Measurements from ENCODE around the gene SYCE1.

DNA sequence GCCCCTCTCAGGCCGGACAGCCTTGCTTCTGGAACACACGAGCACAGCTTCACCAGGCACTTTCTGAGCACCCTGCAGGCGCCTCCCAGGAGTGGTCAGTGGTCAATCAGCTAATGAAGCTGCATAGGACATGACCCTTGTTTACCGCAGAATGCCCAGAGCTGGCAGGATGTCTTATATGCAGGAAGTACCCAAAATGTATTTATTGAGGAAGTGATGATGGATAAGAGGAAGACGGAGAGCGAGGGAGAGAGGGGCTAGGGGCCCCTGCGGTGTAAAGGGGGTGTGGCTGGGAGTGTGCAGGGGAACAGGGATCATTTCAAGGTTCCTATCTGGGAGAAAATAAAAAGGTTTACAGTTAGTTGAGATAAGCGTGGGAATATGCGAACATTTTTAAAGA is 34.9 kb downstream of the SYCE1 start:
- TF ChIP-seq, protein P1, sequence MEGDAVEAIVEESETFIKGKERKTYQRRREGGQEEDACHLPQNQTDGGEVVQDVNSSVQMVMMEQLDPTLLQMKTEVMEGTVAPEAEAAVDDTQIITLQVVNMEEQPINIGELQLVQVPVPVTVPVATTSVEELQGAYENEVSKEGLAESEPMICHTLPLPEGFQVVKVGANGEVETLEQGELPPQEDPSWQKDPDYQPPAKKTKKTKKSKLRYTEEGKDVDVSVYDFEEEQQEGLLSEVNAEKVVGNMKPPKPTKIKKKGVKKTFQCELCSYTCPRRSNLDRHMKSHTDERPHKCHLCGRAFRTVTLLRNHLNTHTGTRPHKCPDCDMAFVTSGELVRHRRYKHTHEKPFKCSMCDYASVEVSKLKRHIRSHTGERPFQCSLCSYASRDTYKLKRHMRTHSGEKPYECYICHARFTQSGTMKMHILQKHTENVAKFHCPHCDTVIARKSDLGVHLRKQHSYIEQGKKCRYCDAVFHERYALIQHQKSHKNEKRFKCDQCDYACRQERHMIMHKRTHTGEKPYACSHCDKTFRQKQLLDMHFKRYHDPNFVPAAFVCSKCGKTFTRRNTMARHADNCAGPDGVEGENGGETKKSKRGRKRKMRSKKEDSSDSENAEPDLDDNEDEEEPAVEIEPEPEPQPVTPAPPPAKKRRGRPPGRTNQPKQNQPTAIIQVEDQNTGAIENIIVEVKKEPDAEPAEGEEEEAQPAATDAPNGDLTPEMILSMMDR (IDR thresholded peaks at IDR 0.05; ENCODE audit: poor library complexity), result no peak
- TF ChIP-seq EZH2phosphoT487 (IDR thresholded peaks at IDR 0.05; ENCODE audit: low read depth, severe bottlenecking, unreplicated experiment) (no peak), EZH2 (IDR thresholded peaks at IDR 0.05; ENCODE audit: borderline replicate concordance) (no peak)
